H1 (cell line): Measurements from ENCODE around the gene PARP15.

Experiments used
- BRCA1 ChIP-seq: IDR thresholded peaks from 2 replicates; pipeline ENCODE4 v1.6.1; 2012; ENCODE audit warnings: low read depth, low read length, improper control_type of control experiment
- EP300 ChIP-seq, 2 experiments: IDR thresholded peaks; 1 replicate in 1 of 2; 2 replicates in 1 of 2; pipeline ENCODE4 v1.6.1; 2011 to 2012; ENCODE audit warnings: low read depth in 2 of 2, low read length in 2 of 2, mild to moderate bottlenecking in 2 of 2, borderline replicate concordance in 1 of 2, inconsistent platforms in 1 of 2, moderate library complexity in 1 of 2
- EZH2 ChIP-seq: fragments of 200-600 bp; sonication (generic); IDR thresholded peaks from 2 replicates; pipeline ENCODE4 v1.7.1; 2012; ENCODE audit warnings: low read depth, mild to moderate bottlenecking, moderate library complexity, low read length, inconsistent platforms; ENCODE audit not compliant: severe bottlenecking
- GABPA ChIP-seq: IDR thresholded peaks from 2 replicates; pipeline ENCODE4 v1.6.1; 2011; ENCODE audit warnings: mild to moderate bottlenecking, low read length, moderate library complexity, borderline replicate concordance; ENCODE audit not compliant: insufficient read depth
- GTF2F1 ChIP-seq: IDR thresholded peaks from 2 replicates; pipeline ENCODE4 v1.6.1; 2012; ENCODE audit warnings: low read depth, low read length, improper control_type of control experiment, borderline replicate concordance
- KDM1A ChIP-seq: fragments of 200-600, 300-600 bp; sonication (generic); IDR thresholded peaks from 2 replicates; pipeline ENCODE4 v1.7.1; 2016; ENCODE audit warnings: mild to moderate bottlenecking, low read length, borderline replicate concordance
- NANOG ChIP-seq: IDR thresholded peaks from 2 replicates; pipeline ENCODE4 v1.6.1; 2011; ENCODE audit warnings: low read length, low read depth, mild to moderate bottlenecking, inconsistent platforms; ENCODE audit not compliant: insufficient read depth, poor library complexity, severe bottlenecking
- POLR2A ChIP-seq, 2 experiments: IDR thresholded peaks; 1 replicate in 1 of 2; 2 replicates in 1 of 2; pipeline ENCODE4 v1.6.1; 2011; ENCODE audit warnings: low read depth in 2 of 2, low read length in 2 of 2, mild to moderate bottlenecking in 2 of 2; ENCODE audit errors: control extremely low read depth in 1 of 2
- POLR2AphosphoS5 ChIP-seq: IDR thresholded peaks from 2 replicates; pipeline ENCODE4 v1.6.1; 2011; ENCODE audit warnings: low read depth, low read length
- TAF7 ChIP-seq: optimal IDR thresholded peaks from 2 replicates; pipeline ENCODE3; 2011; ENCODE audit warnings: low read depth, mild to moderate bottlenecking, inconsistent platforms, low read length, moderate library complexity, borderline replicate concordance
- TCF12 ChIP-seq: IDR thresholded peaks from 2 replicates; pipeline ENCODE4 v1.6.1; 2011; ENCODE audit warnings: low read depth, mild to moderate bottlenecking, low read length
- ZNF274 ChIP-seq: IDR thresholded peaks from 2 replicates; pipeline ENCODE4 v1.7.0; 2012; ENCODE audit warnings: low read length, borderline replicate concordance; ENCODE audit errors: extremely low read depth
- TF ChIP-seq, protein P1 (sequence below), 3 experiments: IDR thresholded peaks; 1 replicate in 2 of 3; 2 replicates in 1 of 3; pipeline versions ENCODE4 v1.5.1 to v1.6.1; 2011; ENCODE audit warnings: low read length in 3 of 3, mild to moderate bottlenecking in 3 of 3, inconsistent platforms in 2 of 3, low read depth in 1 of 3, moderate library complexity in 1 of 3; ENCODE audit not compliant: insufficient read depth in 1 of 3; ENCODE audit errors: control extremely low read depth in 1 of 3

DNA sequence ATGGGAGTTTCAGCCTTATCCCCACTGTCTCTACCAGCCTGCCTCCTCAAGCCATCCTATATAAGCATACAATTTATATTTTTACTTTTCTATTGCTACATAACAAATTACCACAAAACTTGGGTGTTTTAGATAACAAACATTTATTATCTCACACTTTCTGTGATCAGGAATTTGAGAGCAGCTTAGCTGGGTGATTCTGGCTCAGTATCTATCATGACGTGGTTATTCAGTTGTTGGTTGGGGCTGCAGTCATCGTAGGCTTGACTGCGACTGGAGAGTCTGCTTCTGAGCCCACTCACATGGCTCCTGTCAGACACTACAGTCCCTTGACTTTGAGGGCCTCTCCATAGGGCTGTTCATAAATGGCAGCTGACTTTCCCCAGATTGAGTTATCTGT lies 20.7 kb downstream of the PARP15 start:
- TF ChIP-seq ZNF274: no peak
- no peak for TF ChIP-seq POLR2A (IDR thresholded peaks at IDR 0.05; ENCODE audit: control extremely low read depth in 1 of 2, low read depth in 2 of 2, low read length in 2 of 2)
- TF ChIP-seq POLR2AphosphoS5: no peak
- no peak for TF ChIP-seq TAF7
- no peak for TF ChIP-seq GTF2F1
- TF ChIP-seq EZH2: no peak
- TF ChIP-seq, protein P1, sequence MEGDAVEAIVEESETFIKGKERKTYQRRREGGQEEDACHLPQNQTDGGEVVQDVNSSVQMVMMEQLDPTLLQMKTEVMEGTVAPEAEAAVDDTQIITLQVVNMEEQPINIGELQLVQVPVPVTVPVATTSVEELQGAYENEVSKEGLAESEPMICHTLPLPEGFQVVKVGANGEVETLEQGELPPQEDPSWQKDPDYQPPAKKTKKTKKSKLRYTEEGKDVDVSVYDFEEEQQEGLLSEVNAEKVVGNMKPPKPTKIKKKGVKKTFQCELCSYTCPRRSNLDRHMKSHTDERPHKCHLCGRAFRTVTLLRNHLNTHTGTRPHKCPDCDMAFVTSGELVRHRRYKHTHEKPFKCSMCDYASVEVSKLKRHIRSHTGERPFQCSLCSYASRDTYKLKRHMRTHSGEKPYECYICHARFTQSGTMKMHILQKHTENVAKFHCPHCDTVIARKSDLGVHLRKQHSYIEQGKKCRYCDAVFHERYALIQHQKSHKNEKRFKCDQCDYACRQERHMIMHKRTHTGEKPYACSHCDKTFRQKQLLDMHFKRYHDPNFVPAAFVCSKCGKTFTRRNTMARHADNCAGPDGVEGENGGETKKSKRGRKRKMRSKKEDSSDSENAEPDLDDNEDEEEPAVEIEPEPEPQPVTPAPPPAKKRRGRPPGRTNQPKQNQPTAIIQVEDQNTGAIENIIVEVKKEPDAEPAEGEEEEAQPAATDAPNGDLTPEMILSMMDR (IDR thresholded peaks at IDR 0.05; ENCODE audit: control extremely low read depth in 1 of 3, insufficient read depth in 1 of 3, low read depth in 1 of 3, low read length in 3 of 3): no peak
- no peak for TF ChIP-seq BRCA1
- TF ChIP-seq TCF12: no peak
- TF ChIP-seq GABPA: no peak
- no peak for TF ChIP-seq KDM1A
- no peak for TF ChIP-seq NANOG
- TF ChIP-seq EP300 (IDR thresholded peaks at IDR 0.05; ENCODE audit: borderline replicate concordance in 1 of 2, low read depth in 2 of 2, low read length in 2 of 2): no peak
